ENCODE data around the gene ALOX15B.

The ALOX15B gene

DNA sequence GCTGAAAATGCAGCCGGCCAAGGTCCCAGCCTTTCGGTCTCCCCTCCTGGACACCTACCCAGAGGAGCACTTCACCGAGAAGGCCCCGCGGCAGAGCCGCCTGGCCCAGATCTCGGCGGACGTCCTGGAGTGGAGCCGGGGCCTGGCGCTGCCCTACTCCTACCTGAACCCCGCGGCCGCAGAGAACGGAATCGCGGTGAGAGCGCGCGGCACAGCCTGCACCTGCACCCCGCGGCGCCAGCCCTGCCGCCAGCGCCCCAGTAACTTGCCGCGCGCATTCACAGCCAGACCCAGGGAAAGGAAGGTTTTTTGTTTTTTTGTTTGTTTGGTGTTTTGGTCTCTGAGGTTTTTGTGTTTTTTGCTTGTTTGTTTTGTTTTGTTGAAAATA is 33.5 kb downstream of the ALOX15B start:
- no peak overlapping the region for H3K4me3 ChIP-seq (ENCODE audit: low read length, poor library complexity, severe bottlenecking)
- H3K9me2 ChIP-seq (replicated peaks; ENCODE audit: low read depth, low read length): no peaks in the 10 kb centered on the region
- no peak overlapping the region for H3K9ac ChIP-seq (ENCODE audit: low read depth, low read length, poor library complexity, severe bottlenecking)
- no peaks in the 10 kb centered on the region for H4K20me1 ChIP-seq (ENCODE audit: insufficient read depth, low read length, poor library complexity, severe bottlenecking)
- no peaks in the 10 kb centered on the region for H3K4me1 ChIP-seq (ENCODE audit: insufficient read depth, low read length, poor library complexity, severe bottlenecking)
- no peaks in the 10 kb centered on the region for H3K9me3 ChIP-seq (ENCODE audit: insufficient read depth, low read depth, low read length)
- H3F3A ChIP-seq (ENCODE audit: low read depth): no peaks in the 10 kb centered on the region
- H3K79me2 ChIP-seq (ENCODE audit: insufficient read depth, low read length): no peaks in the 10 kb centered on the region
- no peak overlapping the region for H3K4me2 ChIP-seq (ENCODE audit: low read depth, low read length, poor library complexity, severe bottlenecking)
- H3K36me3 ChIP-seq (ENCODE audit: insufficient read depth, low read length): no peaks in the 10 kb centered on the region
- no peak overlapping the region for H2AFZ ChIP-seq (ENCODE audit: low read length)
- peaks cover 7% of the 10 kb centered on the region for H3K27me3 ChIP-seq (ENCODE audit: insufficient read depth, low read length, poor library complexity, severe bottlenecking)
- TF ChIP-seq, protein P1, sequence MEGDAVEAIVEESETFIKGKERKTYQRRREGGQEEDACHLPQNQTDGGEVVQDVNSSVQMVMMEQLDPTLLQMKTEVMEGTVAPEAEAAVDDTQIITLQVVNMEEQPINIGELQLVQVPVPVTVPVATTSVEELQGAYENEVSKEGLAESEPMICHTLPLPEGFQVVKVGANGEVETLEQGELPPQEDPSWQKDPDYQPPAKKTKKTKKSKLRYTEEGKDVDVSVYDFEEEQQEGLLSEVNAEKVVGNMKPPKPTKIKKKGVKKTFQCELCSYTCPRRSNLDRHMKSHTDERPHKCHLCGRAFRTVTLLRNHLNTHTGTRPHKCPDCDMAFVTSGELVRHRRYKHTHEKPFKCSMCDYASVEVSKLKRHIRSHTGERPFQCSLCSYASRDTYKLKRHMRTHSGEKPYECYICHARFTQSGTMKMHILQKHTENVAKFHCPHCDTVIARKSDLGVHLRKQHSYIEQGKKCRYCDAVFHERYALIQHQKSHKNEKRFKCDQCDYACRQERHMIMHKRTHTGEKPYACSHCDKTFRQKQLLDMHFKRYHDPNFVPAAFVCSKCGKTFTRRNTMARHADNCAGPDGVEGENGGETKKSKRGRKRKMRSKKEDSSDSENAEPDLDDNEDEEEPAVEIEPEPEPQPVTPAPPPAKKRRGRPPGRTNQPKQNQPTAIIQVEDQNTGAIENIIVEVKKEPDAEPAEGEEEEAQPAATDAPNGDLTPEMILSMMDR (conservative IDR thresholded peaks at IDR 0.05; ENCODE audit: low read length): no peak
- TF ChIP-seq EZH2phosphoT487 (IDR thresholded peaks at IDR 0.05; ENCODE audit: borderline replicate concordance): no peak

DNA sequence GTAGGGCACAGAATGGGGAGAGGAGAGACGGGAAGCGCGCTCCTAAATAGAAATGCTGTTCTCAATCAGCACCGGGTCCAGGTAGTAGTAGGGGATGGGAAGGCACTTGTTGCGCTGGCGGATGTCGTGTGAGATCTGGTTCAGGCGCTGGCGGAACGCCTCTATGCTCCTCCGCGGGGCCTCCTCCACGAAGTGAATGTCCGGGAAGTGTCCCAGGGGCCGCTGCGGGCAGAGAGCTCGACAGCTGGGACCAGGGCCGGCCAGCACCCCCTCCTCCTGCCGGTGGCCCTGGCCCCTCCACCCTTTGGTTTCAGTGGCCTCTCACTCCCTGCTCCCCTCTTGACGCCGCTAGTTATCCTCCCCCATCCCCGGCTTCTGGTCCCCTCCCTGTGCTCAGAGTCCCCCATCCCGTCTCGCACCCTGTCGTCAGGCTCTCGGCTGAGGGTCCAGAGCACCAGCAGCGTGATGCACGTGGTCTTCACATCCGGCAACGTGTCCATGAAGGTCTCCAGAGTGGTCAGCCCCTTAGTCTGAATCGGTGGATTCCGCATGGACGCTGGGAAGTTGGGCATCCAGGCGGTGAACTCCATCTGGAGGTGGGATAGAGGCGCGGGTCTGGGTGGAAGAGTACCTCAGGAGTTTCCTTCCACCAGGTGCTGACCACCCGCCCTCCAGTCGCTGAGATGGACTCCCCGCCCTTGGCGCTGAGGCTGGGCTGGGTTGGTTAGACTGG is 34.0 kb downstream of the ALOX15B start:
- Histone ChIP-seq H2AFZ (ENCODE audit: low read length) (peak overlapping the region; percentile 47; the same call in 1 of the 2 replicates), H3K27me3 (ENCODE audit: insufficient read depth, low read length, poor library complexity, severe bottlenecking) (peaks cover 7% of the 10 kb centered on the region), H3K79me2 (ENCODE audit: insufficient read depth, low read length) (no peaks in the 10 kb centered on the region), H3K9ac (ENCODE audit: low read depth, low read length, poor library complexity, severe bottlenecking) (no peak overlapping the region), H3K9me2 (replicated peaks; ENCODE audit: low read depth, low read length) (no peaks in the 10 kb centered on the region), H3K36me3 (ENCODE audit: insufficient read depth, low read length) (no peaks in the 10 kb centered on the region), H4K20me1 (ENCODE audit: insufficient read depth, low read length, poor library complexity, severe bottlenecking) (no peaks in the 10 kb centered on the region), H3K4me3 (ENCODE audit: low read length, poor library complexity, severe bottlenecking) (no peak overlapping the region), H3F3A (ENCODE audit: low read depth) (no peaks in the 10 kb centered on the region), H3K4me2 (ENCODE audit: low read depth, low read length, poor library complexity, severe bottlenecking) (no peak overlapping the region), H3K4me1 (ENCODE audit: insufficient read depth, low read length, poor library complexity, severe bottlenecking) (no peaks in the 10 kb centered on the region), H3K9me3 (ENCODE audit: insufficient read depth, low read depth, low read length) (no peaks in the 10 kb centered on the region)
- TF ChIP-seq EZH2phosphoT487 (IDR thresholded peaks at IDR 0.05; ENCODE audit: borderline replicate concordance): no peak
- TF ChIP-seq, protein P1 (conservative IDR thresholded peaks at IDR 0.05; ENCODE audit: low read length): no peak

DNA sequence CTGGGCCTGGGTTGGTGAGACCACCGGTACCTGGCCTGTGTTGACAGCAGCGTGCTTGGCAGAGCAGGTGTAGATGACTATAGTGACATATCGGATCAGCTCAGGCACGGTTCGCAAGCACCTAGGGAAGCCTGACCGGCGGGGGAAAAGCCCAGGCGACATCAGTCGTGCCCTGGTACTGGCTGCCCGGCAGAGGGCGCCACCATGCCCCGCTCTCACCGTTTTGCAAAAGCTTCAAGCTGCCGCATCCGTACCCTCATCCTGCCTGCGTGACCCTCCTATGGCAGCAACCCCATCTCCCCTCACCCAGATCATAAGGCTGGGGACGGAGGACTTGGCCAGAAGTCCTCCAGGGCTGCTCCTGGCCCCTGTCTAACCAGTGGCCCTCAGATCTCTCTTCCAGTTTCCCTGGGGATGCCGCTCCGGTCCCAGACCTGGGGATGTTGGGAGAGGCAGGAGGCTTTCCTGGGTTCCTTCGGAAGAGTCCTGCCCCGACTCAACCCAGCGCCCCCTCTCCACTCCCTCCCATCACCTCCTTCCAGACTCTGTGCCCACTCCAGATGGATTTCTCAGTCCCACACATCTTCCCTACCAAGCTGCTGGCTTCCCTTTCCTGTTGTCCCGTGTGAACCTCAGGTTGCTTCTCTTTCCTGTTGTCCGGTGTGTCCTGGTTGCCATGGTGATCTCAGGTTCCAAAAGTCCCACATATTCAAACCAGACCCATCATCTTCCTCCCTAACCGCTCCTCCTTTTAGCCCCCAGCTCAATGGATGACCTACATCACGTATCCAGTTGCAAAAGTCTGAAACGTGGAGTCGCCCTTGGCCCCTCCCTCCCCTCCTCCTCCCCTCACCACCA is 35.0 kb downstream of the ALOX15B start:
- H3K27me3 ChIP-seq (ENCODE audit: insufficient read depth, low read length, poor library complexity, severe bottlenecking): peaks cover 7% of the 10 kb centered on the region
- no peaks in the 10 kb centered on the region for H3F3A ChIP-seq (ENCODE audit: low read depth)
- H3K36me3 ChIP-seq (ENCODE audit: insufficient read depth, low read length): no peaks in the 10 kb centered on the region
- H3K79me2 ChIP-seq (ENCODE audit: insufficient read depth, low read length): no peaks in the 10 kb centered on the region
- TF ChIP-seq, protein P1 (conservative IDR thresholded peaks at IDR 0.05; ENCODE audit: low read length): peak; percentile 85
- TF ChIP-seq EZH2phosphoT487 (IDR thresholded peaks at IDR 0.05; ENCODE audit: borderline replicate concordance): no peak
- H3K4me3 ChIP-seq (ENCODE audit: low read length, poor library complexity, severe bottlenecking): no peak overlapping the region
- no peaks in the 10 kb centered on the region for H3K4me1 ChIP-seq (ENCODE audit: insufficient read depth, low read length, poor library complexity, severe bottlenecking)
- no peaks in the 10 kb centered on the region for H4K20me1 ChIP-seq (ENCODE audit: insufficient read depth, low read length, poor library complexity, severe bottlenecking)
- H2AFZ ChIP-seq (ENCODE audit: low read length): peak overlapping the region; percentile 78
- peak overlapping the region; percentile 39 for H3K4me2 ChIP-seq (ENCODE audit: low read depth, low read length, poor library complexity, severe bottlenecking)
- H3K9me2 ChIP-seq (replicated peaks; ENCODE audit: low read depth, low read length): no peaks in the 10 kb centered on the region
- no peak overlapping the region for H3K9ac ChIP-seq (ENCODE audit: low read depth, low read length, poor library complexity, severe bottlenecking)
- no peaks in the 10 kb centered on the region for H3K9me3 ChIP-seq (ENCODE audit: insufficient read depth, low read depth, low read length)

All from Loucy (cell line).